H9 (cell line): ENCODE measurements around the gene GH2. TPM values are rescaled to one million over a fixed set of nuclear protein-coding genes. Genes with fewer than 3 reads are reported as not detected.

Experiments used
- DNase-seq: peaks from one replicate; pipeline ENCODE4 v3.0.0-alpha.2; 2017
- H2AFZ ChIP-seq: one replicate; pipeline ENCODE4 v1.6.1; 2013; ENCODE audit warnings: mild to moderate bottlenecking, low read length, control low read depth, moderate library complexity
- H2AK5ac ChIP-seq: 2 replicates; pipeline ENCODE4 v1.6.1; 2013; ENCODE audit warnings: low read length, control low read depth, mixed read lengths; ENCODE audit not compliant: insufficient read length
- H2BK120ac ChIP-seq: one replicate; pipeline ENCODE4 v1.6.1; 2013; ENCODE audit warnings: low read depth, mild to moderate bottlenecking, low read length, control low read depth, inconsistent platforms; ENCODE audit not compliant: poor library complexity, severe bottlenecking
- H2BK12ac ChIP-seq: 2 replicates; pipeline ENCODE4 v1.6.1; 2013; ENCODE audit warnings: low read length, control low read depth, mixed read lengths, low read depth; ENCODE audit not compliant: insufficient read length
- H2BK15ac ChIP-seq: 2 replicates; pipeline ENCODE4 v1.6.1; 2013; ENCODE audit warnings: low read depth, low read length, control low read depth
- H2BK20ac ChIP-seq: one replicate; pipeline ENCODE4 v1.6.1; 2013; ENCODE audit warnings: low read depth, mild to moderate bottlenecking, low read length, control low read depth, inconsistent platforms; ENCODE audit not compliant: poor library complexity, severe bottlenecking
- H2BK5ac ChIP-seq: 2 replicates; pipeline ENCODE4 v1.6.1; 2013; ENCODE audit warnings: low read length, control low read depth, mixed read lengths; ENCODE audit not compliant: insufficient read length
- H3K14ac ChIP-seq: 2 replicates; pipeline ENCODE4 v1.6.1; 2013; ENCODE audit warnings: low read length, control low read depth; ENCODE audit not compliant: insufficient read depth
- H3K18ac ChIP-seq: 2 replicates; pipeline ENCODE4 v1.6.1; 2013; ENCODE audit warnings: low read depth, mild to moderate bottlenecking, mixed read lengths, low read length, control low read depth; ENCODE audit not compliant: insufficient read length
- H3K23ac ChIP-seq: 2 replicates; pipeline ENCODE4 v1.6.1; 2013; ENCODE audit warnings: low read length, control low read depth, mixed read lengths, low read depth; ENCODE audit not compliant: insufficient read length
- H3K23me2 ChIP-seq: 2 replicates; pipeline ENCODE4 v1.6.1; 2013; ENCODE audit warnings: low read depth, mild to moderate bottlenecking, mixed read lengths, low read length, control low read depth; ENCODE audit not compliant: insufficient read length, poor library complexity, severe bottlenecking
- H3K27ac ChIP-seq: 2 replicates; pipeline ENCODE4 v1.5.1; 2013; ENCODE audit warnings: low read length, control low read depth, mixed read lengths, low read depth; ENCODE audit not compliant: insufficient read length
- H3K27me3 ChIP-seq: 2 replicates; pipeline ENCODE4 v1.6.1; 2013; ENCODE audit warnings: low read length, control low read depth, inconsistent platforms; ENCODE audit not compliant: insufficient read depth
- H3K4ac ChIP-seq: 2 replicates; pipeline ENCODE4 v1.6.1; 2013; ENCODE audit warnings: low read depth, mild to moderate bottlenecking, control low read depth, inconsistent platforms, low read length, moderate library complexity
- H3K4me1 ChIP-seq: 2 replicates; pipeline ENCODE4 v1.6.1; 2013; ENCODE audit warnings: low read length, control low read depth, inconsistent platforms; ENCODE audit not compliant: insufficient read depth
- H3K4me2 ChIP-seq: 2 replicates; pipeline ENCODE4 v1.6.1; 2013; ENCODE audit warnings: low read length, control low read depth, mixed read lengths; ENCODE audit not compliant: insufficient read length, insufficient read depth
- H3K56ac ChIP-seq: 2 replicates; pipeline ENCODE4 v1.6.1; 2013; ENCODE audit warnings: low read depth, mild to moderate bottlenecking, mixed read lengths, low read length, control low read depth; ENCODE audit not compliant: insufficient read length
- H3K79me1 ChIP-seq: 2 replicates; pipeline ENCODE4 v1.6.1; 2013; ENCODE audit warnings: low read depth, mild to moderate bottlenecking, moderate library complexity, low read length, control low read depth, inconsistent platforms; ENCODE audit not compliant: insufficient read depth, poor library complexity, severe bottlenecking
- H3K79me2 ChIP-seq: 2 replicates; pipeline ENCODE4 v1.6.1; 2013; ENCODE audit warnings: low read length, control low read depth, inconsistent platforms; ENCODE audit not compliant: insufficient read depth
- H3K9ac ChIP-seq: 2 replicates; pipeline ENCODE4 v1.6.1; 2013; ENCODE audit warnings: low read length, control low read depth, mixed read lengths; ENCODE audit not compliant: insufficient read length; ENCODE audit errors: extremely low read depth
- H3K9me3 ChIP-seq: one replicate; pipeline ENCODE4 v1.6.1; 2013; ENCODE audit warnings: low read depth, low read length, inconsistent platforms; ENCODE audit not compliant: control insufficient read depth
- H3T11ph ChIP-seq: one replicate; pipeline ENCODE4 v1.6.1; 2013; ENCODE audit warnings: mild to moderate bottlenecking, low read length, control low read depth, inconsistent platforms
- H4K20me1 ChIP-seq: one replicate; pipeline ENCODE4 v1.6.1; 2013; ENCODE audit not compliant: control insufficient read depth, insufficient read length, insufficient read depth
- H4K5ac ChIP-seq: 2 replicates; pipeline ENCODE4 v1.6.1; 2013; ENCODE audit warnings: low read depth, mild to moderate bottlenecking, mixed read lengths, low read length, control low read depth; ENCODE audit not compliant: insufficient read length
- H4K8ac ChIP-seq: replicated peaks from 2 replicates; pipeline ENCODE4 v1.6.1; 2013; ENCODE audit warnings: low read length, control low read depth, mixed read lengths, low read depth; ENCODE audit not compliant: insufficient read length
- H4K91ac ChIP-seq: 2 replicates; pipeline ENCODE4 v1.6.1; 2013; ENCODE audit warnings: low read depth, mild to moderate bottlenecking, moderate library complexity, mixed read lengths, low read length, control low read depth; ENCODE audit not compliant: insufficient read length
- H3K27ac Mint-ChIP-seq, 3 experiments: 2 replicates in 2 of 3; 3 replicates in 1 of 3; pipeline ENCODE4 v1.8.0; 2020 to 2021; ENCODE audit warnings: mixed read lengths in 3 of 3, mild to moderate bottlenecking in 1 of 3, moderate library complexity in 1 of 3
- H3K27me3 Mint-ChIP-seq: 2 replicates; pipeline ENCODE4 v1.8.0; 2021; ENCODE audit warnings: low read depth, mild to moderate bottlenecking, moderate library complexity, mixed read lengths
- H3K36me3 Mint-ChIP-seq, 3 experiments: 2 replicates in 2 of 3; 3 replicates in 1 of 3; pipeline ENCODE4 v1.8.0; 2020 to 2021; ENCODE audit warnings: low read depth in 3 of 3, mixed read lengths in 3 of 3; ENCODE audit not compliant: insufficient read depth in 1 of 3
- H3K4me1 Mint-ChIP-seq, 2 experiments: 2 replicates each; pipeline ENCODE4 v1.8.0; 2020; ENCODE audit warnings: mixed read lengths in 2 of 2
- H3K4me3 Mint-ChIP-seq, 2 experiments: 2 replicates in 1 of 2; 3 replicates in 1 of 2; pipeline ENCODE4 v1.8.0; 2020 to 2021; ENCODE audit warnings: mild to moderate bottlenecking in 2 of 2, mixed read lengths in 2 of 2, moderate library complexity in 1 of 2
- H3K9me3 Mint-ChIP-seq, 2 experiments: 2 replicates in 1 of 2; 3 replicates in 1 of 2; pipeline ENCODE4 v1.8.0; 2020; ENCODE audit warnings: mild to moderate bottlenecking in 2 of 2, mixed read lengths in 2 of 2, moderate library complexity in 1 of 2
- CTCF ChIP-seq: fragments of 200-600 bp; sonication (generic); conservative IDR thresholded peaks from 3 replicates; pipeline ENCODE4 v1.8.0; 2021; ENCODE audit warnings: antibody characterized with exemption, mild to moderate bottlenecking
- WGBS: extraction: QIAGEN DNeasy Blood & Tissue Kit; methylation state at CpG from one replicate; pipeline ENCODE4 v1.1.7; 2013; ENCODE audit warnings: missing lambda C conversion rate, low lambda C conversion rate, mixed read lengths; ENCODE audit not compliant: insufficient read length; ENCODE audit errors: extremely low coverage; 5-methylcytosine and 5-hydroxymethylcytosine counted together
- total RNA-seq: library from RNA; stranded (reverse); gene quantifications from 2 replicates; pipeline ENCODE4 v1.2.1, GENCODE V29; 2021

Gene GH2
- total RNA-seq, 1 experiment from 2014 or later, result 0.77 TPM

- Mint-ChIP-seq H3K9me3 (no peaks in the 10 kb centered on the region), H3K27me3 (peaks cover 13% of the 10 kb centered on the region), H3K36me3 (peaks cover 6 to 14% (median 7%) of the 10 kb centered on the region in 3 experiments; a peak in 6 of 7 replicates), H3K4me1 (peaks cover 22 to 40% of the 10 kb centered on the region in 2 experiments), H3K4me3 (peak overlapping the region; percentile 96), H3K27ac (peak overlapping the region; percentile 87 to 96 (median 96))
- WGBS, result no CpG with 5 or more reads among the region's 26 CpGs
- H2AFZ ChIP-seq, result no peak overlapping the region
- H2BK120ac ChIP-seq, result no peak overlapping the region
- peaks cover 3% of the 10 kb centered on the region; the same call in 1 of the 2 replicates for H3K79me2 ChIP-seq
- H4K5ac ChIP-seq, result no peak overlapping the region
- no peak overlapping the region for H3K27ac ChIP-seq
- peak overlapping the region; percentile 48 for H3K9ac ChIP-seq
- no peak overlapping the region for H4K91ac ChIP-seq
- no peak overlapping the region for H3K23ac ChIP-seq
- H3K4me2 ChIP-seq, result peak overlapping the region; percentile 64
- no peak overlapping the region for H2BK20ac ChIP-seq
- no peak for TF ChIP-seq CTCF
- H2BK12ac ChIP-seq, result no peak overlapping the region
- no peak for DNase-seq
- H3T11ph ChIP-seq, result no peak overlapping the region
- H3K56ac ChIP-seq, result no peak overlapping the region
- H3K23me2 ChIP-seq, result peaks cover 10% of the 10 kb centered on the region
- no peaks in the 10 kb centered on the region for H3K9me3 ChIP-seq
- H3K14ac ChIP-seq, result peak overlapping the region; percentile 70
- H3K4ac ChIP-seq, result no peak overlapping the region
- H2BK5ac ChIP-seq, result no peak overlapping the region
- H2BK15ac ChIP-seq, result no peak overlapping the region
- H2AK5ac ChIP-seq, result no peak overlapping the region
- no peak overlapping the region for H3K18ac ChIP-seq
- no peaks in the 10 kb centered on the region for H4K20me1 ChIP-seq
- peaks cover 3% of the 10 kb centered on the region for H3K79me1 ChIP-seq
- H3K27me3 ChIP-seq, result no peaks in the 10 kb centered on the region; the same call in 1 of the 2 replicates
- no peak overlapping the region for H4K8ac ChIP-seq
- no peaks in the 10 kb centered on the region; the same call in 1 of the 2 replicates for H3K4me1 ChIP-seq
Observed at GRCh38 chr17:63841350-63842172, 40.2 kb downstream of the GH2 start.
